Left ventricle myocardium inferior (tissue), 1 donor: Measurements from ENCODE around the gene PIK3R4. TPM values are rescaled to one million over a fixed set of nuclear protein-coding genes. Genes with fewer than 3 reads are reported as not detected.

ENCODE experiments used
- DNase-seq: peaks from one replicate; pipeline ENCODE4 v3.0.0-alpha.2; 2020
- H3K27ac ChIP-seq: fragments of 200-600 bp; replicated peaks from 2 replicates; pipeline ENCODE4 v1.8.0; 2021
- H3K27me3 ChIP-seq: fragments of 200-600 bp; 2 replicates; pipeline ENCODE4 v1.8.0; 2021; ENCODE audit warnings: low read depth
- H3K36me3 ChIP-seq: fragments of 200-600 bp; 2 replicates; pipeline ENCODE4 v1.8.0; 2021
- H3K4me1 ChIP-seq: fragments of 200-600 bp; 2 replicates; pipeline ENCODE4 v1.8.0; 2021
- H3K4me3 ChIP-seq: fragments of 200-600 bp; 2 replicates; pipeline ENCODE4 v1.8.0; 2021; ENCODE audit warnings: mild to moderate bottlenecking, moderate library complexity
- H3K9me3 ChIP-seq: fragments of 200-600 bp; replicated peaks from 2 replicates; pipeline ENCODE4 v1.8.0; 2021
- intact Hi-C: fragments of 100-400 bp; cut with micrococcal nuclease; formaldehyde crosslinking; loops from one replicate; pipeline ENCODE4 v1.11.0; 2022
- total RNA-seq: library from RNA; stranded (reverse); fragmentation: NEBNext Ultra II Directional; extraction: Animal tissue kit (Norgen Biotek cat#: 25700); gene quantifications from one replicate; pipeline ENCODE4 v1.2.1, GENCODE V29; 2021
- TF ChIP-seq, protein P1 (sequence below): fragments of 200-600 bp; IDR thresholded peaks from 2 replicates; pipeline ENCODE4 v1.8.0; 2021; ENCODE audit warnings: antibody characterized with exemption, mild to moderate bottlenecking, borderline replicate concordance
- donor health status: DM: no; HTN: yes; CAD: no; lungs with severe emphysema.

PIK3R4 gene
- total RNA-seq, 1 donor from 2014 or later = 13.8 TPM

DNA sequence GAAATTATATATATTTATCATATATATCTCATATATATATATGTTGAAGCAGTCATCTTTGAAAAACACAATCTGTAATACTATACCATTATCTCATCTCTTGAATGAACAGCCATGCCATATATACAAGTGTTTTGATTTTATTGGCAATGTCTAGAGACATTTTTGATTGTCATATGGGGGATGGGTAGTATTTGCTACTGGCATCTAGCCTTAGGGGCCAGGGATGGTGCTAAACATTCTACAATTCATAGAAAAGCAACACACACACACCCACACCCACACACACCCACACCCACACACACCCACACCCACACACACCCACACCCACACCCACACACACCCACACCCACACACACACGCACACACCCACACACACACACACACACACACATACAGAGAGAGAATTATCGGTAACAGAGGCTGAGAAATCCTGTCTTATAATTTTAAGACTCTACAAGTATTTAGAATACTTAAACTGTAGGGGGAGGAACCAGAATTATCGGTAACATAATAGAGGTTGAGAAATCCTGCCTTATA, 11.1 kb upstream of the PIK3R4 start:
- intact Hi-C loops = loop anchor here (5.0 kb wide), 1 partner anchor 135 kb away; the partner anchor contains the start of gene ATP2C1
- TF ChIP-seq, protein P1, sequence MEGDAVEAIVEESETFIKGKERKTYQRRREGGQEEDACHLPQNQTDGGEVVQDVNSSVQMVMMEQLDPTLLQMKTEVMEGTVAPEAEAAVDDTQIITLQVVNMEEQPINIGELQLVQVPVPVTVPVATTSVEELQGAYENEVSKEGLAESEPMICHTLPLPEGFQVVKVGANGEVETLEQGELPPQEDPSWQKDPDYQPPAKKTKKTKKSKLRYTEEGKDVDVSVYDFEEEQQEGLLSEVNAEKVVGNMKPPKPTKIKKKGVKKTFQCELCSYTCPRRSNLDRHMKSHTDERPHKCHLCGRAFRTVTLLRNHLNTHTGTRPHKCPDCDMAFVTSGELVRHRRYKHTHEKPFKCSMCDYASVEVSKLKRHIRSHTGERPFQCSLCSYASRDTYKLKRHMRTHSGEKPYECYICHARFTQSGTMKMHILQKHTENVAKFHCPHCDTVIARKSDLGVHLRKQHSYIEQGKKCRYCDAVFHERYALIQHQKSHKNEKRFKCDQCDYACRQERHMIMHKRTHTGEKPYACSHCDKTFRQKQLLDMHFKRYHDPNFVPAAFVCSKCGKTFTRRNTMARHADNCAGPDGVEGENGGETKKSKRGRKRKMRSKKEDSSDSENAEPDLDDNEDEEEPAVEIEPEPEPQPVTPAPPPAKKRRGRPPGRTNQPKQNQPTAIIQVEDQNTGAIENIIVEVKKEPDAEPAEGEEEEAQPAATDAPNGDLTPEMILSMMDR = no peak
- Histone ChIP-seq H3K27me3 (no peaks in the 10 kb centered on the region), H3K9me3 (no peaks in the 10 kb centered on the region), H3K4me1 (peaks cover 4% of the 10 kb centered on the region), H3K36me3 (no peaks in the 10 kb centered on the region), H3K27ac (no peak overlapping the region), H3K4me3 (no peak overlapping the region)
- DNase-seq = no peak

DNA sequence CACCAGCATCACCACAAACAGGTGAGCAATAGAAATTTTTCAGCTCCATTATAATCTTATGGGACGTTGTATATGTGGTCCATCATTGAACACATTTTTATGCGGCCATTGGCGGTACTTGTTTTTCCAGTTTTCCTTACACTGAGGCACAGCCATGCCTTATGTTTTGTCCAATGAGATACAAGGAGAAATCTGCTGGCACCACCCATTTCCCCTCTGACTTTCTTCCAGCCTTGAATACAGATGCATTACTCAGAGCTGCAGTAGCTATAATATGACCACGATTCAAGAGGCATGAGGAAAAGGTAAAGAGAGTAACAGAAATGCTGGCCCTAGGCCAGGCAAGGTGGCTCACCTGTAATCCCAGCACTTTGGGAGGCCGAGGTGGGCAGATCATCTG, 9.0 kb upstream of the PIK3R4 start:
- Histone ChIP-seq H3K27ac (no peak overlapping the region), H3K27me3 (no peaks in the 10 kb centered on the region), H3K4me1 (peaks cover 4% of the 10 kb centered on the region), H3K4me3 (no peak overlapping the region), H3K36me3 (no peaks in the 10 kb centered on the region), H3K9me3 (no peaks in the 10 kb centered on the region)
- TF ChIP-seq, protein P1 = no peak
- intact Hi-C loops = loop anchor here (5.0 kb wide), 1 partner anchor 137 kb away; the partner anchor contains the start of gene ATP2C1
- no peak for DNase-seq

DNA sequence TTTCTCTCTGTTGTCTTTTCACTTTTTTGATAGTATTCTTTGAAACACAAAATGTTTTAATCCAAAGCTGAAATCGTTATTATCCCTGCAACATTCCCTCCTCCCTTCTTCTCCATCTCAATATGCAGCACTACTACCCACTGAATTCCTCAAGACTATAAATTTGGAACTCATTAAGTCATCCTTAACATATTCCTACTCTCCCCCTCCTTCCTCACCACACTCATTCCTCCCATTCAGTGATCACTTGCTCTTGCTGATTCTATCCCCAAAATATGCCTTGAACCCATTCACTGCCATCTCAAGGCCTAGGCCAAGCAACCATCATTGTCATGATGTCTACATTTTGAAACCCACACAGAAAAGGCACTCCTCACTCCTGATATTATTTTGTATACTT, 2.4 kb upstream of the PIK3R4 start:
- Histone ChIP-seq H3K27ac (peak overlapping the region; percentile 88), H3K9me3 (no peaks in the 10 kb centered on the region), H3K36me3 (peaks cover 6% of the 10 kb centered on the region), H3K27me3 (no peaks in the 10 kb centered on the region), H3K4me3 (no peak overlapping the region), H3K4me1 (peaks cover 35% of the 10 kb centered on the region)
- DNase-seq = no peak
- intact Hi-C loops = no loop called here
- TF ChIP-seq, protein P1 = no peak

DNA sequence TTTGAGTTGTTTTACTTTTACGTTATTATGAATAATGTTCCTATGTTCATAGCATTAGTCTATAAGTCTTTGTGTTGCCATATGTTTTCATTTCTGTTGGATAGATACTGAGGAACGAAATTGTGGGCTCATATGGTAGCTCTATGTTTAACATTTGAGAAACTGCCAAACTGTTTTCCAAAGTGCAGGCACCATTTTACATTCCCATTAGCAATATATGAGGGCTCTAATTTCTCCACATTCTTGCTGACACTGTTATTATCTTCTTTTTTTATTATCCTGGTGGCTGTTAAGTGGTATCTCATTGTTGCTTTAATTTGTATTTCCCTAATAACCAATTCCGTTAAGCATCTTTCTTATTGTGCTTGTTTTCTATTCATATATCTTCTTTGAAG, 1.8 kb upstream of the PIK3R4 start:
- TF ChIP-seq, protein P1 = no peak
- no peaks in the 10 kb centered on the region for H3K9me3 ChIP-seq
- no peak for DNase-seq
- no peaks in the 10 kb centered on the region for H3K27me3 ChIP-seq
- intact Hi-C loops = no loop called here
- peaks cover 41% of the 10 kb centered on the region for H3K4me1 ChIP-seq
- peak overlapping the region; percentile 91 for H3K4me3 ChIP-seq
- peak overlapping the region; percentile 88 for H3K27ac ChIP-seq
- H3K36me3 ChIP-seq = peaks cover 12% of the 10 kb centered on the region

DNA sequence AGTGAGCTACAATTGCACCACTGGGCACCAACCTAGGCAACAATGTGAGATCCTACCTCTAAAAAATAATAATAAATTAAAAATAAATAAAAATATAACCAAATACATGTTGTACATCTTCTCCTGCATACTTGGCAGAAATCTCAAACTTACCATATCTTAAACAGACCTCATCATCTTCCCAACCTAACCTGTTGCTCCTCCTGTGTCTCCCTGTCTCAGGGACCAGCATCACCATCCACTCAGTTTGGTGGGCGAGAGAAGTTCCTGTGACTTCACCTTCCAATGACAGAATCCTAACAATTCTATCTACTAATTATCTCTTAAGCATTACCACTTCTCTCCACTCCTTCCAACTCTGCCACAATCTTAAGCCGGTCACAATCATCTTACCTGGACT, 3.3 kb downstream of the PIK3R4 start:
- no peaks in the 10 kb centered on the region for H3K9me3 ChIP-seq
- H3K27ac ChIP-seq = no peak overlapping the region
- H3K36me3 ChIP-seq = peaks cover 29% of the 10 kb centered on the region
- peaks cover 73% of the 10 kb centered on the region for H3K4me1 ChIP-seq
- intact Hi-C loops = no loop called here
- H3K4me3 ChIP-seq = peak overlapping the region; percentile 2
- no peaks in the 10 kb centered on the region for H3K27me3 ChIP-seq
- TF ChIP-seq, protein P1 = no peak
- DNase-seq = no peak
